Gastroesophageal sphincter (tissue), 4 donors: ENCODE measurements around the gene LRIT2. TPM values are rescaled to one million over a fixed set of nuclear protein-coding genes. Genes with fewer than 3 reads are reported as not detected.

ENCODE experiments used
- ATAC-seq: fragments of 150-250 bp; one replicate; pipeline ENCODE4 v1.9.1; 2016; ENCODE audit warnings: mild to moderate bottlenecking, moderate library complexity
- H3K27ac ChIP-seq, 4 donors: fragments of 200-600 bp; sonication (generic) in 3 of 4; 1 replicate in 3 of 4; 2 replicates in 1 of 4; pipeline ENCODE4 v1.5.1; 2016 to 2019
- H3K27me3 ChIP-seq: fragments of 200-600 bp; sonication (generic); one replicate; pipeline ENCODE4 v1.5.1; 2019
- H3K36me3 ChIP-seq, 2 donors: fragments of 200-600 bp; sonication (generic); one replicate each; pipeline ENCODE4 v1.5.1; 2019; ENCODE audit warnings: control low read depth in 1 of 2
- H3K4me1 ChIP-seq, 3 donors: fragments of 200-600 bp; sonication (generic); 1 replicate in 2 of 3; 2 replicates in 1 of 3; pipeline ENCODE4 v1.5.1; 2016 to 2019; ENCODE audit warnings: control low read depth in 2 of 3
- H3K4me3 ChIP-seq, 2 donors: fragments of 200-600 bp; sonication (generic); one replicate each; pipeline ENCODE4 v1.5.1; 2019; ENCODE audit warnings: mild to moderate bottlenecking in 1 of 2, moderate library complexity in 1 of 2
- H3K9me3 ChIP-seq, 3 donors: fragments of 200-600 bp; sonication (generic); one replicate each; pipeline ENCODE4 v1.5.1; 2017 to 2019; ENCODE audit warnings: control low read depth in 2 of 3
- EP300 ChIP-seq: sonication (generic); formaldehyde crosslinking; IDR thresholded peaks from one replicate; pipeline ENCODE4 v1.6.1; 2017; ENCODE audit warnings: antibody characterized with exemption, mild to moderate bottlenecking
- POLR2A ChIP-seq, 2 donors: fragments of 450-650 bp; IDR thresholded peaks; one replicate each; pipeline ENCODE4 v1.6.1; 2017; ENCODE audit warnings: antibody characterized with exemption in 2 of 2, mild to moderate bottlenecking in 2 of 2, moderate library complexity in 1 of 2
- POLR2AphosphoS5 ChIP-seq: sonication (generic); formaldehyde crosslinking; IDR thresholded peaks from one replicate; pipeline ENCODE4 v1.6.1; 2017; ENCODE audit warnings: antibody characterized with exemption
- WGBS, 2 donors: methylation state at CpG; one replicate each; pipeline ENCODE4 v1.1.5; 2018; ENCODE audit warnings: low coverage in 1 of 2; 5-methylcytosine and 5-hydroxymethylcytosine counted together
- total RNA-seq, 4 donors: library from RNA; depleted of rRNA; stranded (reverse); fragments of >200 nt; gene quantifications; one replicate each; pipeline ENCODE4 v1.1.0, GENCODE V29; 2016
- TF ChIP-seq, protein P1 (sequence below), 4 experiments: fragments of 200-600 bp in 2 of 4; fragments of 450-650 bp in 2 of 4; sonication (generic) in 1 of 4; IDR thresholded peaks; one replicate each; pipeline ENCODE4 v1.5.1; 2017 to 2019; ENCODE audit warnings: antibody characterized with exemption in 4 of 4, mild to moderate bottlenecking in 2 of 4, moderate library complexity in 2 of 4

Gene LRIT2, protein sequence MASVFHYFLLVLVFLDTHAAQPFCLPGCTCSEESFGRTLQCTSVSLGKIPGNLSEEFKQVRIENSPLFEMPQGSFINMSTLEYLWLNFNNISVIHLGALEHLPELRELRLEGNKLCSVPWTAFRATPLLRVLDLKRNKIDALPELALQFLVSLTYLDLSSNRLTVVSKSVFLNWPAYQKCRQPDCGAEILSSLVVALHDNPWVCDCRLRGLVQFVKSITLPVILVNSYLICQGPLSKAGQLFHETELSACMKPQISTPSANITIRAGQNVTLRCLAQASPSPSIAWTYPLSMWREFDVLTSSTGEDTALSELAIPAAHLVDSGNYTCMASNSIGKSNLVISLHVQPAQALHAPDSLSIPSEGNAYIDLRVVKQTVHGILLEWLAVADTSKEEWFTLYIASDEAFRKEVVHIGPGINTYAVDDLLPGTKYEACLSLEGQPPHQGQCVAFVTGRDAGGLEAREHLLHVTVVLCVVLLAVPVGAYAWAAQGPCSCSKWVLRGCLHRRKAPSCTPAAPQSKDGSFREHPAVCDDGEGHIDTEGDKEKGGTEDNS
- not detected for total RNA-seq

DNA sequence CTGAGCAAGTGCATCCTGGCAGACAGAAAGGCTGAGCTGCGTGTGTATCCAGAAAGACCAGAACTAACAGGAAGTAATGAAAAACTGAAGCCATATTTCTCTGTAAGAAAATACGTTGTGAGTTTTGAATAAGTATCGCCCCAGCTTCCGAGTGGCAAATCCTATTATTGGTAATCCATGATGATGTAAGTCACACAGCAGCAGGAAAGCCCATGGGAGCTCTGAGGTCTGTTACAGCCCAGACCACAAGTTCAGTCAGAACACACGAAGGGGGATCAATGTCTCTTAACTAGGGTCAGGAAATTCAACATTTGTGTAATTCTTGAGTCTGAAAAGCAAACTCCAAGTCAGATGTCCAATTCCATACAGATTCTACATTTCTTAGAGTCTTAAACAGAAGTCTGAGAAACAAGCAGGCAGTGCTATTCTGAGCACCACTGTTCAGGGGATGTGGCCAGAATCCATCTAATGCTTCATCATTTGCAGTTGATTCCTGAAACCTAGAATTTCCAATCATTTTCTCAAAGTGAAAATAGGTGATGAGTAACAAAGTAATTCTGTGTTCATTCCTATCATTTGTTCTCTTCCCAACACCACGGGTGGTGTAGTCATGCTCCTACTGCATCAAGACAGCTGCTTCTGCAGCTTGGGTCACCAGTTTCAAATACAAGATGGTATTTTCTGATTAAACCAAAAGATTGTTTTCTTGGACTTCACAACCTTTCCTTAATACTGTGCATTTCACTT lies at the start of gene LRIT2:
Gene LRIT2 (minus strand): TSS at position 118 of the 747 bp plus-strand sequence. CDS start 24 bp downstream, at position 94.
- no peaks in the 10 kb centered on the region for H3K4me1 ChIP-seq
- TF ChIP-seq EP300: no peak
- TF ChIP-seq POLR2AphosphoS5: no peak
- no peak for ATAC-seq
- no peaks in the 10 kb centered on the region for H3K9me3 ChIP-seq
- WGBS, 2 donors: 65 to 72% methylated on average over 5 of the region's 6 CpGs
- no peak within 1 kb of the TSS for H3K4me3 ChIP-seq
- peaks cover 37% of the 10 kb centered on the region for H3K27me3 ChIP-seq
- no peaks in the 10 kb centered on the region for H3K36me3 ChIP-seq
- H3K27ac ChIP-seq: no peak within 1 kb of the TSS

DNA sequence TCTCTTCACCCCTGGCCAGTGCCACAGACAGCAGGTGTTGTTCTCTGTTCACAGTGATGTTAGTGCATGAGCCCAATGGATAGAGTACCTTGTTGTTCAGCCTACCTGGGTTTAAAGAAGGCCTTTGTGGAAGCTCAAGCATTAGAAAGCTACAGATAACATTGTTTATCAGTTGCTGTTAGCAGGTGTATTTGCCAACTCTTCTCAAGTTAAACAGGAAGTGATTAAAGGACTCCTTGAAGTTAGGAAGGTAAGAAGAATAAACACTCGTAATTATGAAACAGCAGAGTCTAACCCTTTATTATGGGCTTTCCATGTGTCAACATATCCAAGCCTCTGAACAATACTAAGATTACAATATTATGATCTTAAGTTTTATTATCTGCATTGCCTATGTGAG lies 45.4 kb upstream of the LRIT2 start:
- 53 to 75% methylated on average over 1 of the region's 1 CpG for WGBS, 2 donors
- ATAC-seq: no peak

DNA sequence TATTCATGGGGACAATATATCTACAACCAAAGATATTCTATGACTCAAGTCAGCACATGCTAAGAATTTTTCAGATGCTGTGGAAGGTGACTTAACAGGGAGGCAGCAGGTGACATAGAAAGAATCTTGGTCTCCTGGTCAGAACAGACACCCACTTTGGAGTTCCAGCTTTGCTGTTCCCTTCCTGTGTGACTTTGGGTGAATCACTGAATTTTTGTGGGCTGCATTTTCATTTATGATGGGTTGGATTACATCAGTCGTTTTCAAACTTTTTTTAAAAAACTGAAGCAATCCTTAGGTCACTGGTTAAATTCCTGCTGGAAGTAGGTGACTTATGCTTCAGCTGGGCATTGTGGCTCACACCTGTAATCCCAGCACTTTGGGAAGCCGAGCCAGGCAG lies 44.4 kb upstream of the LRIT2 start:
- Histone ChIP-seq H3K4me3 (no peak overlapping the region), H3K27me3 (peaks cover 59% of the 10 kb centered on the region), H3K9me3 (no peaks in the 10 kb centered on the region), H3K27ac (no peak overlapping the region), H3K36me3 (no peaks in the 10 kb centered on the region), H3K4me1 (peaks cover 0 to 1% (median 0%) of the 10 kb centered on the region in 3 donors)
- no peak for ATAC-seq
- 50 to 57% methylated on average over 1 to 2 of the region's 2 CpGs for WGBS, 2 donors
- TF ChIP-seq EP300 (no peak), POLR2AphosphoS5 (no peak)

More for the DNA sequence above, 45.4 kb upstream of the LRIT2 start:
- Histone ChIP-seq H3K27ac (no peak overlapping the region), H3K4me1 (no peaks in the 10 kb centered on the region), H3K4me3 (no peak overlapping the region), H3K9me3 (no peaks in the 10 kb centered on the region), H3K36me3 (no peaks in the 10 kb centered on the region), H3K27me3 (peaks cover 52% of the 10 kb centered on the region)
- no peak for TF ChIP-seq EP300

DNA sequence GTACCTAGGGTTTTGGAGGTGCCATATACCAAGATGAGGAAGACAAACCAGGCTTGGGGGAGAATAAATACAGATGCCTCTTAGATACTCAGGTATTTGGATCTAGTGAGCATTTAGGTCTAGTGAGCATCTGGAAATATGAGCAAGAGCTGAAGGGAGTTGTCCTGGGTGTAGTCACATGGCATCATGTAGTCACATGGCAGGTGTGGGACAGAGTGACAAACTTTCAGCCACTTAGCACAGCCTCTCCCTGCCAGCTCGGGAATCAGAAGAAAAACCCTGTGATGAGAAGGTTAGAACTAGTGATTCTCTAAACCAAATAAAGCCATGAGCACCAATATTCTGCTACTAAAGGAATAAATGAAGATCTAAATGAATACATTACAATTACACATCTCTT lies 43.8 kb upstream of the LRIT2 start:
- TF ChIP-seq POLR2A (IDR thresholded peaks at IDR 0.05) (no peak), EP300 (no peak), POLR2AphosphoS5 (no peak)
- TF ChIP-seq, protein P1, sequence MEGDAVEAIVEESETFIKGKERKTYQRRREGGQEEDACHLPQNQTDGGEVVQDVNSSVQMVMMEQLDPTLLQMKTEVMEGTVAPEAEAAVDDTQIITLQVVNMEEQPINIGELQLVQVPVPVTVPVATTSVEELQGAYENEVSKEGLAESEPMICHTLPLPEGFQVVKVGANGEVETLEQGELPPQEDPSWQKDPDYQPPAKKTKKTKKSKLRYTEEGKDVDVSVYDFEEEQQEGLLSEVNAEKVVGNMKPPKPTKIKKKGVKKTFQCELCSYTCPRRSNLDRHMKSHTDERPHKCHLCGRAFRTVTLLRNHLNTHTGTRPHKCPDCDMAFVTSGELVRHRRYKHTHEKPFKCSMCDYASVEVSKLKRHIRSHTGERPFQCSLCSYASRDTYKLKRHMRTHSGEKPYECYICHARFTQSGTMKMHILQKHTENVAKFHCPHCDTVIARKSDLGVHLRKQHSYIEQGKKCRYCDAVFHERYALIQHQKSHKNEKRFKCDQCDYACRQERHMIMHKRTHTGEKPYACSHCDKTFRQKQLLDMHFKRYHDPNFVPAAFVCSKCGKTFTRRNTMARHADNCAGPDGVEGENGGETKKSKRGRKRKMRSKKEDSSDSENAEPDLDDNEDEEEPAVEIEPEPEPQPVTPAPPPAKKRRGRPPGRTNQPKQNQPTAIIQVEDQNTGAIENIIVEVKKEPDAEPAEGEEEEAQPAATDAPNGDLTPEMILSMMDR (IDR thresholded peaks at IDR 0.05): no peak
- Histone ChIP-seq H3K27me3 (peaks cover 59% of the 10 kb centered on the region), H3K9me3 (no peaks in the 10 kb centered on the region), H3K27ac (no peak overlapping the region), H3K4me1 (peaks cover 0 to 6% (median 0%) of the 10 kb centered on the region in 3 donors), H3K4me3 (no peak overlapping the region), H3K36me3 (no peaks in the 10 kb centered on the region)
- WGBS, 2 donors: 67 to 75% methylated on average over 1 of the region's 1 CpG
- no peak for ATAC-seq

DNA sequence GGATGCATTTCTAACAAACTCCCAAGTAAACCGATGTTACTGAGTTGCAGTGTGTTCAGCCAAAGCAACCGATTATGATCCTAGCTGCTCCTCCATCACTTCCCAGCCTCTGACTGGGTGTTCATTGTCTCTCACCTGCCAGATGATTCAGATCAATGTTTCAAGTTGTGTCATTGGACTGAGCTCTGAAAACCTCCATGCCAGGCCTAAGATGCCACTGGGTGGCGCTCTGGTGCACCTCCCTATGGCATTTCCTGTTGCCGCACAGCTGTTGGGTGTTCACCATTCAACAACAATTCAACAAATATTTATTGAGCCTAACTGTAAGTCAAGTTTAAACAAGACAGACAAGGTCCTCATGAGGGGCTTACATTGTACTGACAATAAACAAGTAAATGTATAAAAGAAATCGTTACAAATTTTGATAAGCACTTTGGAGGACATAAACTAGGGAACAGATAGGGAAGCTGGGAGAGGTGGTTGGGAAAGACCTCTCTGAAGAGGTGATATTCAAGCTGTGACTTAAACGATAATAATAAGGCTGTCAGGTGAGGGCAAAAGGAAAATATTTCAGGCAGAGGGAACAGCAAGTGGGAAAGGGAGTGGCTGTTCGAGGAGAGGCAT lies 42.3 kb upstream of the LRIT2 start:
- H3K36me3 ChIP-seq: no peaks in the 10 kb centered on the region
- 33 to 43% methylated on average over 4 of the region's 7 CpGs for WGBS, 2 donors
- no peak overlapping the region for H3K27ac ChIP-seq
- ATAC-seq: no peak
- H3K4me1 ChIP-seq: peaks cover 0 to 6% (median 0%) of the 10 kb centered on the region in 3 donors
- TF ChIP-seq, protein P1 (IDR thresholded peaks at IDR 0.05): peak in 1 of 4 experiments; percentile 43
- TF ChIP-seq POLR2AphosphoS5: no peak
- peaks cover 60% of the 10 kb centered on the region for H3K27me3 ChIP-seq
- H3K4me3 ChIP-seq: no peak overlapping the region
- no peaks in the 10 kb centered on the region for H3K9me3 ChIP-seq

DNA sequence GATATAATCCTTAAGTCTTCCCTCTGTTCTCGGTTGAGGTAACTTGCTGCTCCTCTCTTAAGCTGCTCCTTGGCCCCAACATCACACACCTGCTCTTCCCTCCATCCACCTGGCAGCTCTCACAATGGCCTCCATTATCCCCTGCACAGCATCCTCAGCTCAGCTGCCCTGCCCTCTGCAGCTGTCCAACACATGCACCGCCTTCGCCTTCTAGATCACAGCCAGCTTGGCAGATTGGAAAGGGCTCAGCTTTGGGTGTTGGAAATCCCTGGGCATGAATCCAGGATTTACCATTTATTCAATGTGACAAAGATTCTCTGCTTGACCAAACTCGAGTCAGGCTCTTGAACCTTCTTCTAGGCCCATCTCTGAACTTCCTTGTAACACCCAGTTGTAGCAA lies 40.1 kb upstream of the LRIT2 start:
- 60 to 79% methylated on average over 2 to 4 of the region's 4 CpGs for WGBS, 2 donors
- Histone ChIP-seq H3K9me3 (no peaks in the 10 kb centered on the region), H3K36me3 (no peaks in the 10 kb centered on the region), H3K27ac (no peak overlapping the region), H3K4me3 (no peak overlapping the region), H3K27me3 (peaks cover 76% of the 10 kb centered on the region), H3K4me1 (peaks cover 0 to 6% (median 0%) of the 10 kb centered on the region in 3 donors)
- ATAC-seq: no peak
- no peak for TF ChIP-seq POLR2AphosphoS5
- no peak for TF ChIP-seq EP300
- no peak for TF ChIP-seq POLR2A (IDR thresholded peaks at IDR 0.05)
- TF ChIP-seq, protein P1 (IDR thresholded peaks at IDR 0.05): no peak
